Measurements from ENCODE around the gene CLDN1.

Gene CLDN1

DNA sequence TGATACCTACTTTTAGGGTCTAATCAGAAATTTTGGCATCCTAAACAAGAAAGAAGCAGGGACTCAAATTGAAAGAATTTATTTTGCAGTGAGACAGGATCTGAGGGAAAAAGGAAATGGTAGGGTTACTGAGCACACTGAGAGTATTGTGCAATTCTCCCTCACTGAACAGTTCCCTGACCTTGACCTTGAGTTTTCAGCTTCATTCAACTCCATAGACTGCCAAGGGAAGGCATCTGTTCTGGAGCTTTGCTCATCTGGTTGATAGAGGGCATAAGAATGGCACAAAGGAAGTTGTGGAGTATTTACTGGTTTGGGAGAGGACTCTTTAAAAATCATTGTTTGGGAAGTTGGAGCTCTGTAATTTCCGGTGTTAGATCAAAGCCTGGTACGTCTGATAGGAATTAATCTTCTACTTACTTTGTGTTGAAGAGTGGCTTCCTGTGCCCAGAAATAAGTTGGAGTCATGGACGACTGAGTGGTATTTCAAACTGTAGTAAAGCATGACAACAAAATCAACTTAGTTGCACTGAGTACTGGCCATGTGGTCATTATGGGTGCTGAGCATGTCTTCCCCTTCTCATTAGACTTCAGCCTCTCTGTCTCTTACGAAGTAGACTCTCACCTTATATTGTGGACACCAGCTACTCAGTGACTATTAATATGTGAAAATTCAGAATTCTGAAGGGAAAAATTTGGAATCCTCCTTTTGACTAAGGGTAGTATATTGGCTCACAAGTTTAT, 40.8 kb downstream of the CLDN1 start:
- no CpG with 5 or more reads among the region's 4 CpGs for WGBS, 2 donors (ENCODE audit: extremely low coverage in 2 of 2, insufficient read length in 2 of 2, insufficient replicate concordance in 1 of 2)
- Histone ChIP-seq H4K8ac (ENCODE audit: low read depth, low read length) (no peak overlapping the region), H3K23ac (ENCODE audit: low read depth, low read length, poor library complexity) (no peak overlapping the region), H3K27ac (replicated peaks; ENCODE audit: low read length) (no peak overlapping the region), H3K9ac (ENCODE audit: low read depth, low read length, poor library complexity) (no peak overlapping the region), H2BK120ac (ENCODE audit: low read depth, low read length) (no peak overlapping the region), H3K9me3 (replicated peaks in 1 of 2; ENCODE audit: control insufficient read depth in 2 of 2, insufficient read depth in 1 of 2, low read depth in 1 of 2, low read length in 2 of 2) (no peaks in the 10 kb centered on the region), H3K79me1 (ENCODE audit: low read depth, low read length) (no peaks in the 10 kb centered on the region), H3K36me3 (replicated peaks in 1 of 2; ENCODE audit: control insufficient read depth in 2 of 2, insufficient read depth in 2 of 2, low read length in 2 of 2) (no peaks in the 10 kb centered on the region), H2AK5ac (ENCODE audit: low read depth, low read length) (no peak overlapping the region), H2BK5ac (ENCODE audit: low read length) (no peak overlapping the region), H3K4me3 (ENCODE audit: low read length in 2 of 2) (no peak overlapping the region), H3K4me2 (ENCODE audit: insufficient read depth, low read length, poor library complexity, severe bottlenecking) (no peak overlapping the region), H3K14ac (ENCODE audit: low read length) (no peak overlapping the region), H2AFZ (ENCODE audit: low read length) (no peak overlapping the region), H4K91ac (ENCODE audit: low read depth, low read length, poor library complexity) (no peak overlapping the region), H3K4ac (ENCODE audit: low read length) (no peak overlapping the region), H2BK15ac (ENCODE audit: low read length) (no peak overlapping the region), H3K27me3 (ENCODE audit: control insufficient read depth in 3 of 3, insufficient read depth in 3 of 3, low read depth in 1 of 3, low read length in 3 of 3) (no peaks in the 10 kb centered on the region), H3K4me1 (ENCODE audit: control insufficient read depth in 2 of 2, insufficient read depth in 1 of 2, low read depth in 1 of 2, low read length in 2 of 2) (no peaks in the 10 kb centered on the region), H2BK12ac (ENCODE audit: low read length) (no peak overlapping the region), H3K18ac (ENCODE audit: low read length) (no peak overlapping the region)
- no peak for DNase-seq (ENCODE audit: low spot score)

GRCh38 chr3:190279690-190280089, 42.6 kb downstream of the CLDN1 start:
- Histone ChIP-seq H2BK12ac (ENCODE audit: low read length) (no peak overlapping the region), H3K4ac (ENCODE audit: low read length) (no peak overlapping the region), H3K79me1 (ENCODE audit: low read depth, low read length) (no peaks in the 10 kb centered on the region), H3K23ac (ENCODE audit: low read depth, low read length, poor library complexity) (no peak overlapping the region), H3K36me3 (replicated peaks in 1 of 2; ENCODE audit: control insufficient read depth in 2 of 2, insufficient read depth in 2 of 2, low read length in 2 of 2) (no peaks in the 10 kb centered on the region), H3K14ac (ENCODE audit: low read length) (no peak overlapping the region), H3K27me3 (ENCODE audit: control insufficient read depth in 3 of 3, insufficient read depth in 3 of 3, low read depth in 1 of 3, low read length in 3 of 3) (no peaks in the 10 kb centered on the region), H2BK5ac (ENCODE audit: low read length) (no peak overlapping the region), H2BK15ac (ENCODE audit: low read length) (no peak overlapping the region), H3K9ac (ENCODE audit: low read depth, low read length, poor library complexity) (no peak overlapping the region), H3K4me3 (ENCODE audit: low read length in 2 of 2) (no peak overlapping the region), H3K18ac (ENCODE audit: low read length) (no peak overlapping the region), H3K9me3 (replicated peaks in 1 of 2; ENCODE audit: control insufficient read depth in 2 of 2, insufficient read depth in 1 of 2, low read depth in 1 of 2, low read length in 2 of 2) (no peaks in the 10 kb centered on the region), H3K4me1 (ENCODE audit: control insufficient read depth in 2 of 2, insufficient read depth in 1 of 2, low read depth in 1 of 2, low read length in 2 of 2) (no peaks in the 10 kb centered on the region), H4K91ac (ENCODE audit: low read depth, low read length, poor library complexity) (no peak overlapping the region), H2AFZ (ENCODE audit: low read length) (no peak overlapping the region), H4K8ac (ENCODE audit: low read depth, low read length) (no peak overlapping the region), H3K27ac (replicated peaks; ENCODE audit: low read length) (no peak overlapping the region), H2BK120ac (ENCODE audit: low read depth, low read length) (no peak overlapping the region), H3K4me2 (ENCODE audit: insufficient read depth, low read length, poor library complexity, severe bottlenecking) (no peak overlapping the region), H2AK5ac (ENCODE audit: low read depth, low read length) (no peak overlapping the region)
- DNase-seq (ENCODE audit: low spot score), result no peak

GRCh38 chr3:190272747-190273146, 49.5 kb downstream of the CLDN1 start:
- Histone ChIP-seq H2BK5ac (ENCODE audit: low read length) (no peak overlapping the region), H3K9me3 (replicated peaks in 1 of 2; ENCODE audit: control insufficient read depth in 2 of 2, insufficient read depth in 1 of 2, low read depth in 1 of 2, low read length in 2 of 2) (no peaks in the 10 kb centered on the region), H2BK15ac (ENCODE audit: low read length) (no peak overlapping the region), H3K9ac (ENCODE audit: low read depth, low read length, poor library complexity) (no peak overlapping the region), H2AK5ac (ENCODE audit: low read depth, low read length) (no peak overlapping the region), H3K23ac (ENCODE audit: low read depth, low read length, poor library complexity) (no peak overlapping the region), H3K14ac (ENCODE audit: low read length) (no peak overlapping the region), H2BK12ac (ENCODE audit: low read length) (no peak overlapping the region), H3K27ac (replicated peaks; ENCODE audit: low read length) (no peak overlapping the region), H3K4ac (ENCODE audit: low read length) (no peak overlapping the region), H3K4me2 (ENCODE audit: insufficient read depth, low read length, poor library complexity, severe bottlenecking) (no peak overlapping the region), H3K36me3 (replicated peaks in 1 of 2; ENCODE audit: control insufficient read depth in 2 of 2, insufficient read depth in 2 of 2, low read length in 2 of 2) (no peaks in the 10 kb centered on the region), H3K4me3 (ENCODE audit: low read length in 2 of 2) (no peak overlapping the region), H3K27me3 (ENCODE audit: control insufficient read depth in 3 of 3, insufficient read depth in 3 of 3, low read depth in 1 of 3, low read length in 3 of 3) (no peaks in the 10 kb centered on the region), H4K91ac (ENCODE audit: low read depth, low read length, poor library complexity) (no peak overlapping the region), H2AFZ (ENCODE audit: low read length) (no peak overlapping the region), H2BK120ac (ENCODE audit: low read depth, low read length) (no peak overlapping the region), H3K79me1 (ENCODE audit: low read depth, low read length) (no peaks in the 10 kb centered on the region), H3K4me1 (ENCODE audit: control insufficient read depth in 2 of 2, insufficient read depth in 1 of 2, low read depth in 1 of 2, low read length in 2 of 2) (no peaks in the 10 kb centered on the region), H3K18ac (ENCODE audit: low read length) (no peak overlapping the region), H4K8ac (ENCODE audit: low read depth, low read length) (no peak overlapping the region)
- no CpG with 5 or more reads among the region's 2 CpGs for WGBS, 2 donors (ENCODE audit: extremely low coverage in 2 of 2, insufficient read length in 2 of 2, insufficient replicate concordance in 1 of 2)
- DNase-seq (ENCODE audit: low spot score), result no peak

DNA sequence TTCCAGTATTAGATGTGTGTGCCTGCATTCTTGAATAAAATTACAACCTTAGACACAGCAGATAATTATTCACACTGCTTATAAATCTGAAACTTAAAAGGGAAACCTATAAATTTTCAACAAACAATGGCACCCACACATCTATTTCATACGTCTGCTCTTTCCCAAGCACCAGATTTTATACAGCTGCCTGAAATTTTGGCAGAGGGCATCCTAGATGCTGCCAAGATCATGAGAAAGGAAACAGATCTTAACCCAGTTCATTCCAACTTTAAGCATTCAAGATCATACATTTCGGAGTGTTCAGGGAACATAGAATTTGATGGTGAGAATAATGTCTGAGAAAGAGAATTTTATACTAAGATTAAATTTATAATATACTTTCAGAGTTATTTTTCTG, 53.1 kb downstream of the CLDN1 start:
- H2BK120ac ChIP-seq (ENCODE audit: low read depth, low read length), result no peak overlapping the region
- no peaks in the 10 kb centered on the region for H3K4me1 ChIP-seq (ENCODE audit: control insufficient read depth in 2 of 2, insufficient read depth in 1 of 2, low read depth in 1 of 2, low read length in 2 of 2)
- no peak overlapping the region for H3K27ac ChIP-seq (replicated peaks; ENCODE audit: low read length)
- WGBS, 2 donors (ENCODE audit: extremely low coverage in 2 of 2, insufficient read length in 2 of 2, insufficient replicate concordance in 1 of 2), result no CpG with 5 or more reads among the region's 2 CpGs
- no peak overlapping the region for H4K91ac ChIP-seq (ENCODE audit: low read depth, low read length, poor library complexity)
- no peaks in the 10 kb centered on the region for H3K36me3 ChIP-seq (replicated peaks in 1 of 2; ENCODE audit: control insufficient read depth in 2 of 2, insufficient read depth in 2 of 2, low read length in 2 of 2)
- no peak overlapping the region for H3K4ac ChIP-seq (ENCODE audit: low read length)
- no peak overlapping the region for H3K14ac ChIP-seq (ENCODE audit: low read length)
- no peak overlapping the region for H2BK15ac ChIP-seq (ENCODE audit: low read length)
- H4K8ac ChIP-seq (ENCODE audit: low read depth, low read length), result no peak overlapping the region
- H3K9me3 ChIP-seq (replicated peaks in 1 of 2; ENCODE audit: control insufficient read depth in 2 of 2, insufficient read depth in 1 of 2, low read depth in 1 of 2, low read length in 2 of 2), result no peaks in the 10 kb centered on the region
- H2BK5ac ChIP-seq (ENCODE audit: low read length), result no peak overlapping the region
- no peak overlapping the region for H2AK5ac ChIP-seq (ENCODE audit: low read depth, low read length)
- H3K9ac ChIP-seq (ENCODE audit: low read depth, low read length, poor library complexity), result no peak overlapping the region
- no peaks in the 10 kb centered on the region for H3K27me3 ChIP-seq (ENCODE audit: control insufficient read depth in 3 of 3, insufficient read depth in 3 of 3, low read depth in 1 of 3, low read length in 3 of 3)
- no peak overlapping the region for H3K18ac ChIP-seq (ENCODE audit: low read length)
- no peak overlapping the region for H3K4me3 ChIP-seq (ENCODE audit: low read length in 2 of 2)
- H3K79me1 ChIP-seq (ENCODE audit: low read depth, low read length), result no peaks in the 10 kb centered on the region
- no peak overlapping the region for H3K4me2 ChIP-seq (ENCODE audit: insufficient read depth, low read length, poor library complexity, severe bottlenecking)
- DNase-seq (ENCODE audit: low spot score), result no peak
- H2AFZ ChIP-seq (ENCODE audit: low read length), result no peak overlapping the region
- H2BK12ac ChIP-seq (ENCODE audit: low read length), result no peak overlapping the region
- no peak overlapping the region for H3K23ac ChIP-seq (ENCODE audit: low read depth, low read length, poor library complexity)
